ENCODE results near the gene NT5M.

GRCh38 chr17:17382065-17382459, 78.9 kb downstream of the NT5M start:
- no peak for TF ChIP-seq CTCF (IDR thresholded peaks at IDR 0.05; ENCODE audit: insufficient read depth, low read depth, low read length)
- TF ChIP-seq EZH2 (IDR thresholded peaks at IDR 0.05; ENCODE audit: insufficient read depth, low read length): no peak

All from astrocyte (in vitro differentiated cells and primary cell).